GM18519 (cell line): Measurements from ENCODE around the gene SLC46A3.
"Not testable (repeated sequence)": the region's sequence is repeated elsewhere in the genome, so short reads cannot be mapped to it uniquely, and the experiment has no call there.

ENCODE experiments used
- ATAC-seq: cut with Tn5 transposase; IDR thresholded peaks from one replicate; pipeline ENCODE4 v1.9.1; 2021; ENCODE audit warnings: mild to moderate bottlenecking, moderate library complexity; ENCODE audit not compliant: unreplicated experiment, low FRiP score

The SLC46A3 gene

GRCh38 chr13:28685114-28685513 is 33.7 kb downstream of the SLC46A3 start:
- ATAC-seq, result no peak

DNA sequence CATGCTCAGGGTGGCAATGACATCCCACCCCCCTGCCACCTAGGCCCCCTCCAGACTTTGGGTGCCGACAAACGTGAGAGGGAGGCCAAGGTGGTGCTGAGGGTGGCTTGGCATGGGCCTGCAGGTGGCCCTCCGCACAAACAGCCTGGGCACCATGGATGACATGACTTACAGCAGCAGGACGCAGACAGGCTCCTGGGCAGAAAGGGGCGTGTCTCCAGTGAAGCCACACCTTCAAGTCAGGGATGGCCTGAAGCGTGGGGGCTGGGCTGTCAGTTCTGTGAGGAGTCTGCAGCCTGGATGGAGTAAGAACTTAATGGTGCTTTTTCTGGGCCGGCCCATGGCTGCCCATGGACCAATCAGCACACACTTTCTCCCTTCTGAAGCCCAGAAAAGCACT is 34.5 kb downstream of the SLC46A3 start:
- no peak for ATAC-seq

GRCh38 chr13:28683169-28683568 is 35.6 kb downstream of the SLC46A3 start:
- ATAC-seq, result not testable (repeated sequence)

- no peak for ATAC-seq
These were observed 38.2 kb downstream of the SLC46A3 start for GRCh38 chr13:28680541-28680940.

- ATAC-seq, result no peak
These were observed 39.1 kb downstream of the SLC46A3 start for GRCh38 chr13:28679628-28680027.

GRCh38 chr13:28678809-28679208 is 40.0 kb downstream of the SLC46A3 start:
- ATAC-seq, result no peak

GRCh38 chr13:28671126-28671792 is 47.5 kb downstream of the SLC46A3 start:
- no peak for ATAC-seq

DNA sequence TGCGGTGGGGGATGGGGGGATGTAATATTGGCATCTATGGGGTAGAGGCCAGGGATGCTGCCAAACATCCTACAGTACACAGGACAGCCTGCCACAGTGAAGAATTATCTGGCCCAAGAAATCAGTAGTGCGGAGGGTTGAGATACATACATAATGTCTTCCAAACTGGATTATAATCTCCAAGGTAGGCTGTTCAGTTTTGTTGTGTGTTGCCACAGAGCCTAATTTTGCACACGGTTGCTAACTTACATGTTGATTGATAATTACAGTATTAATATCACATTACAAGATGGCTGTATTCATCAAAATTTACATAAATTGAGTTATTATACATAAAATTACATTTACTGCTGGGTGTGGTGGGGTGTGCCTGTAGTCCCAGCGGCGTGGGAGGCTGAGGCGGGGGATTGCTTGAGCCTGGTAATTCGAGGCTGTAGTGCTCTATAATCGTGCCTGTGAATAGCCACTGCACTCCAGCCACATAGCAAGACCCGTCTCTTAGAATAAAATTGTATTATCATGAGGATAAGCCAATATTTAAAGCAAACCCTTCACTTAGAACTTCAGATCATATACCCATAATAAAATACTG is 51.8 kb downstream of the SLC46A3 start:
- no peak for ATAC-seq

- no peak for ATAC-seq
These were observed 59.2 kb downstream of the SLC46A3 start for GRCh38 chr13:28659621-28659970.

DNA sequence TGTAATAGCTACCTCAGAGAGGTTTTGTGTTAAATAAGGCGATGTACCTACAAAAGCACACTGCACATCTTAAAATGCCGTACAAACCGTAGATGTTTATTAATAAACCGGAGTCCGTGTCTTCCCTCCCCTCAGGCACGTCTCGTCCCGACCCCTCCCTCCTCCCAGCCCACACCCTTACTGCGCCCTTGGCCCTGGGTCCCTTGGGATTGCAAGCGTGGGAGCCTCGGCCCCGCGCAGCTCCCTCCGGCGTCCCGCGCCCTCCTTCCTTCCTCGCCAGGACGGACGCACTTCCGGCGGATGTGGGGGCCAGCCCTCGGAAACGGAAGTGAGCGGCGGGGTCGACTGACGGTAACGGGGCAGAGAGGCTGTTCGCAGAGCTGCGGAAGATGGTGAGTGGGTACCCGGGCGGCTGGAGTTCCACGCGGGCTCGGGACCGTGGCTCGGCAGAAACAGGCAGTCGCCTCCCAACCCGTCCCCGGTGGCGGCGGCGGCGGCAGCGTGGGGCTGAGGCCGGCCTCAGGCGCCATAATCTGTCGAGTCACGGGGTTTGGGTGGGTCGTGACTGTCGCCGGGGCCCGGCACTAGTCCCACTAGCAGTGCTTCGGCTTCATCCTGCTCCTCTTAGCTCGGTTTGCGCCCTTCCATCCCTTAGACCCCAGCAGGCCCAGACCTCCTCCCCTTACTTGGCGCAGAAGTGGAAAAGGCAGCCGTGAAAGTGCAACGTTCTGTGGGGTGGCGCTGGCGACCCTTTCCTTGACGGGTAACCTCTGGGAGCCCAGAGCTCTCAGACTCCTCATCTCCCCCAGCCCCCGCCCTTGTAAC is 59.8 kb downstream of the SLC46A3 start, which contains the start of gene POMP:
Gene POMP, plus strand, starts transcription at position 335 of the 825 bp plus-strand sequence. Its CDS starts 55 bp downstream, at position 390.
- peak; percentile 77 for ATAC-seq

GRCh38 chr13:28658539-28658795 is 60.3 kb downstream of the SLC46A3 start:
- ATAC-seq, result peak; percentile 9

GRCh38 chr13:28657784-28658538 is 60.8 kb downstream of the SLC46A3 start:
- no peak for ATAC-seq

DNA sequence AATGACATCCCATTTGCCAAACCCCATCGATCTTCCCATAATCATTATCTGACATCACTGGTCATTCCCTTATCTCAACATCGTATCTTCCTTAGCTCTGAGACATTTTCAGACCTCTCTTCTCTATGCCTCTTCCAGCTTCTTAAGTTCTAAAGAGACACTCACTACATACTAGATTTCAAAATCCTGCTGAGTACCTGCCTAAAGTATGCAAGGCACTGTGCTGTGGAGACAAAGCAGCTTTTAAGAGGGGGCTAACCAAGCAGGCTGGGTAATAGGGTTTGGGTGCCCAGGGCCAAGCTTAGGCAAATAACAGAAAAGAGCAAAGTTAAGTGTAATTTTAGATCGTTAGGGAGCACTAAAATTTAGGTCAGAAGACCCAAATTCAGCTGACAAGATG is 63.2 kb downstream of the SLC46A3 start:
- ATAC-seq, result no peak

DNA sequence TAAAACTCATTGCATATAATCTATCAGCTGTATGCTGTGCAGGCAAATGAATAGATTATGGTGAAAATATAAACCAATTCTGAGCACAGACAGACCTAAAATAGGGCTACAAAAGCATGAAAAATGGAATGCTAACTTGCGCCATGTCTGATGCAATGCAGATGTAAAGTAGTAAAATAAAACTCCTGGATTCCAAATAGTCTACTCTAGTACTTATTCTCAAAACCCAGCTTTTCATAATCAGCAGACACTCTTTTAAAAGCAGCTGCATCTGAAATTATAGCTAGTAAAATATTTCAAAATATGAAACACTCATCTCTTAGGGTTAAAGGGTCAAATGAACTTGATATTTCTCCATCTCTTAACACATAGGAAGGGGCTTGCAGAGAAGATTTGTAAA is 64.5 kb downstream of the SLC46A3 start:
- ATAC-seq, result no peak

DNA sequence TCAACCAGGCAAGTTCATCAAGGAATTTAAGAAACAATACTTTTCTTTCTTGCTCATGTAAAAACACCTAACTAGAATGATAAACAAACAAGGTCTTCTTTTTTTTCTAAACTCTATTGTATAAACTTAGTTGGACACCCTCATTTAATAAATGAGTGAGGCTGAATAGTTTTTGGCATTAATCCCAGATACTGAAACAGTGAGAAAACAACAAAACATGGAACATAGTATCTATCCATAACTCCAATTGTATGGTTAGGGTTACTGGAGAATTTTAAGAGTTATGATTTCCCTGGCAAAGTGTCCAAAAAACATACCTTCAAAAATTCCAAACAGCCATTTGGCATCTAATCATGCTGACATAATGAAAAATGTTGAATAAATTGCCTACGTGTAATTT is 65.7 kb downstream of the SLC46A3 start:
- no peak for ATAC-seq

DNA sequence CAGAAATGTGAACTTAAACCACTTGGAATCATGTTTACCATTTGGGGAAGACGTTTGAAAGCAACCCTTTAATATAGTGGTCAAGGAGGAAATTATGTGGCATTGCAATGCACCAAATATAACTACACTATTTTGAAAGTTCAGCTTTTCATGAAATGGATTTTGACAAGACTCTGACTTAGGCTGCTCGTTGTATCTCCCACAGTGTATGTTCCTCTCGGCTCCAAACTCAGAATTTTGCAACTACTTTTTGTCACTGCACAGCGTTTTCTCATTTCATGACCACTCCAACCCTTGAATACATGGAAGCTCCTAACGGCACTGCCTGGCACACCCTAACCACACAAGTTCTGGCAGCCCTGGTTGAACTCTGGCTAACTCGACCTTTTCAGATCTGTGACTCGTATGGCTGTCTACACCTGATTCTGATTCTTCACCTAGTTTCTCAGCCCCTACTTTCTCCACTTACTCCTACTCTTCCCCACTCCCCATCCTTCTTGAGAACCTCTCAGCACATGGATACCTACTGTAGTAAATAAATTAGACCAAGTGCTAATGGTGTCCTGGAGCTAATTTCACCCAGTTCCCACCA is 66.9 kb downstream of the SLC46A3 start:
- no peak for ATAC-seq

DNA sequence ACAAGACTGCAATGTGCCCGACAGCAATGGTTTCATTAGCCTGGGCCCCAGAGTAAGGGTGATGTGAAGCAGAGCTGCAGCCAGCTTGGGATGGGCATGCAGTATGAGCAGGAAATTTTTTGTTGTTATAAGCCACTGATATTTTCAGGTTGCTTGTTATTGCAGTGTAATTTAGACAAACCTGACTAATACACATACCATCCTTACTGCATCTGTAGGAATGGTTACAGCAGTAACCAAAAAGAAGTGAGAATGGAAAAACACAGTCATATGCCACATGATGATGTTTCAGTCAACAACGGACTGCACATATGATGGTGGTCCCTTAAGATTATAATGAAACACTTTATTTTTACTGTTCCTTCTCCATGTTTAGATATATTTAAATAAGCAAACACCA is 68.5 kb downstream of the SLC46A3 start:
- no peak for ATAC-seq
